Nephron progenitor cell (in vitro differentiated cells): ENCODE measurements around the gene MAP3K7CL.

Experiments used
- DNase-seq: peaks from one replicate; pipeline ENCODE4 v3.0.0; 2021
- H3K27ac Mint-ChIP-seq: 2 replicates; pipeline ENCODE4 v1.8.0; 2021; ENCODE audit warnings: mild to moderate bottlenecking, moderate library complexity, mixed read lengths
- H3K27me3 Mint-ChIP-seq: 2 replicates; pipeline ENCODE4 v1.8.0; 2021; ENCODE audit warnings: mild to moderate bottlenecking, low read depth, mixed read lengths; ENCODE audit not compliant: poor library complexity
- H3K36me3 Mint-ChIP-seq: 2 replicates; pipeline ENCODE4 v1.8.0; 2021; ENCODE audit warnings: low read depth, mixed read lengths
- H3K4me1 Mint-ChIP-seq: 2 replicates; pipeline ENCODE4 v1.8.0; 2021; ENCODE audit warnings: mixed read lengths
- H3K4me3 Mint-ChIP-seq: 2 replicates; pipeline ENCODE4 v1.8.0; 2021; ENCODE audit warnings: mild to moderate bottlenecking, moderate library complexity, mixed read lengths
- H3K9me3 Mint-ChIP-seq: 2 replicates; pipeline ENCODE4 v1.8.0; 2021; ENCODE audit warnings: mild to moderate bottlenecking, moderate library complexity, mixed read lengths
- TF ChIP-seq, protein P1 (sequence below): fragments of 200-600 bp; sonication (generic); IDR thresholded peaks from 2 replicates; pipeline ENCODE4 v1.5.0; 2021; ENCODE audit warnings: antibody characterized with exemption

Gene MAP3K7CL

DNA sequence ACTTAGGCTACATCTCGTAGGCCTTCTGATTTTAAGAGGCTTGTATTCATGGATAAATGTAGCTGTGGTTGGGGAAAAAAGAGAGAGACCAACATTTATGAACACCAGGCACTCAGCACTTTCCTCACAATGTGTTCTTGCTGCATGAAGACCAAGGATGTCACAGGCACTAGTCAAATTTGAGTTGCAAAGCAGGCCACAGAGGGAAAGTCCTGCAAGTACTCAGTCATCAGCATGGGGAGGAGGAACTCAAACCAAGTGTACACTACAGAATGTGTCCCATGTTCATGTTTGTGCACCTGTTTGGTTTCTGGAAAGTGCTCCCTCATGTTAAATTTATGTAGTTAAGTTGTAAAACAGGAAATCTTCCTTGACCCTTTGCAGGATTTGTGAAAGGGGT is 8.7 kb upstream of the MAP3K7CL start:
- H3K9me3 Mint-ChIP-seq: peaks cover 14% of the 10 kb centered on the region
- TF ChIP-seq, protein P1, sequence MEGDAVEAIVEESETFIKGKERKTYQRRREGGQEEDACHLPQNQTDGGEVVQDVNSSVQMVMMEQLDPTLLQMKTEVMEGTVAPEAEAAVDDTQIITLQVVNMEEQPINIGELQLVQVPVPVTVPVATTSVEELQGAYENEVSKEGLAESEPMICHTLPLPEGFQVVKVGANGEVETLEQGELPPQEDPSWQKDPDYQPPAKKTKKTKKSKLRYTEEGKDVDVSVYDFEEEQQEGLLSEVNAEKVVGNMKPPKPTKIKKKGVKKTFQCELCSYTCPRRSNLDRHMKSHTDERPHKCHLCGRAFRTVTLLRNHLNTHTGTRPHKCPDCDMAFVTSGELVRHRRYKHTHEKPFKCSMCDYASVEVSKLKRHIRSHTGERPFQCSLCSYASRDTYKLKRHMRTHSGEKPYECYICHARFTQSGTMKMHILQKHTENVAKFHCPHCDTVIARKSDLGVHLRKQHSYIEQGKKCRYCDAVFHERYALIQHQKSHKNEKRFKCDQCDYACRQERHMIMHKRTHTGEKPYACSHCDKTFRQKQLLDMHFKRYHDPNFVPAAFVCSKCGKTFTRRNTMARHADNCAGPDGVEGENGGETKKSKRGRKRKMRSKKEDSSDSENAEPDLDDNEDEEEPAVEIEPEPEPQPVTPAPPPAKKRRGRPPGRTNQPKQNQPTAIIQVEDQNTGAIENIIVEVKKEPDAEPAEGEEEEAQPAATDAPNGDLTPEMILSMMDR: no peak
- DNase-seq: no peak
- H3K27me3 Mint-ChIP-seq: no peaks in the 10 kb centered on the region
- no peak overlapping the region for H3K27ac Mint-ChIP-seq
- H3K4me3 Mint-ChIP-seq: no peak overlapping the region
- peaks cover 13% of the 10 kb centered on the region for H3K4me1 Mint-ChIP-seq
- no peaks in the 10 kb centered on the region for H3K36me3 Mint-ChIP-seq

DNA sequence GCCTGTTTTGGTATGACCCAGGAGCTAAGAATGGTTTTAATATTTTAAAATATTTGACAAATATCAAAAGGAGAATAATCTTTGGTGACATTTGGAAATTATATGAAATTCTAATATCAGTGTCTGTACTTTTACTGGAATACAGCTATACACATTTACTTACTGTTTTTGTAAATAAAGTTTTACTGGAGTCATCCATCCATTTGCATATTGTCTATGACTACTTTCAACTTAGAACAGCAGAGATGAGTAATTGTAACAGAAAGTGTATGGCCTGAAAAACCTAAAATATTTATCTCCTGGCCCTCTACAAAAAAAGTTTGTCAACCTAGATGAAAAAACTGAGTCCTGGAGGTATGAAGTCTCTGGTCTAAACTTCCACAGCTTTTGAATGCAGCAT is 5.8 kb upstream of the MAP3K7CL start:
- H3K27ac Mint-ChIP-seq: no peak overlapping the region
- H3K4me3 Mint-ChIP-seq: no peak overlapping the region
- TF ChIP-seq, protein P1: no peak
- no peaks in the 10 kb centered on the region for H3K27me3 Mint-ChIP-seq
- no peaks in the 10 kb centered on the region for H3K36me3 Mint-ChIP-seq
- H3K9me3 Mint-ChIP-seq: peaks cover 21% of the 10 kb centered on the region
- DNase-seq: no peak
- no peaks in the 10 kb centered on the region for H3K4me1 Mint-ChIP-seq

DNA sequence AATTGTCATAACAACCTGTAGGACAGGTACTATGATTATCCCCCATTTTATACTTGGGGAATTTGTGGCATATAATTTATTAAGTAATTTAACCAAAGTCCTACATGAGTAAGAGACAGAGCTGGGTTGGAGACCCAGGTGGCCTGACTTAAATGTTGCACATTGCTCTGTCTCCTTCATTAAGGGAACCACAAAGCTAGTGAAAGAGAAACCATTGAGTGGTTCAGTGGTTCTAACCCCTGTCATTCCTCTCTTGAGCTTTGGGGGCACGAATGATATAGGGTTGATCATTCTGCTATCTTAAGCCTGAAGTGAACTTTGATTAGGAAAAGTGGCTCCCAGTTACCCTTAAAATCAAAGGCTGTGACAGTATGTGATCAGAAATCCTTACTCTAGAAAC is 5.3 kb upstream of the MAP3K7CL start:
- H3K4me1 Mint-ChIP-seq: no peaks in the 10 kb centered on the region
- no peak for DNase-seq
- H3K27me3 Mint-ChIP-seq: no peaks in the 10 kb centered on the region
- TF ChIP-seq, protein P1: no peak
- H3K36me3 Mint-ChIP-seq: no peaks in the 10 kb centered on the region
- no peak overlapping the region for H3K4me3 Mint-ChIP-seq
- no peak overlapping the region for H3K27ac Mint-ChIP-seq
- peaks cover 26% of the 10 kb centered on the region for H3K9me3 Mint-ChIP-seq

DNA sequence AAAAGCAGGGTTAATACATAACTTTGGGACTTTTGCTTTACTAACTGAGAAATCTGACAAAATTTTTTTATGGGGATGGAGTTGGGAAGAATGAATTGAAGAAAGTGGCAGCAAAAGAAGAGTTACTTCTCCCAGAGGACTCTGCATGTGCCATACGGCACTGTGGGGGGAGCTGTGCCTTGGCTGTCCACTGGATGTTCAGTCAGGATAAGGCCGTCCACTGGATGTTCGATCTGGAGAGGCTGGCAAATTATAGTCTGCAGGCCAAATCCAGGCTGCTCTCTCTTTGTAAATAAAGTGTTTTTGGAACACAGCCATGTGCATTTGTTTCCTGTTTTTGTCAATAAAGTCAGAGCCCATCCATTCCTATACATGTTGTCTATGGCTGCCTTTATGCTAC is 4.5 kb upstream of the MAP3K7CL start:
- H3K4me3 Mint-ChIP-seq: no peak overlapping the region

DNA sequence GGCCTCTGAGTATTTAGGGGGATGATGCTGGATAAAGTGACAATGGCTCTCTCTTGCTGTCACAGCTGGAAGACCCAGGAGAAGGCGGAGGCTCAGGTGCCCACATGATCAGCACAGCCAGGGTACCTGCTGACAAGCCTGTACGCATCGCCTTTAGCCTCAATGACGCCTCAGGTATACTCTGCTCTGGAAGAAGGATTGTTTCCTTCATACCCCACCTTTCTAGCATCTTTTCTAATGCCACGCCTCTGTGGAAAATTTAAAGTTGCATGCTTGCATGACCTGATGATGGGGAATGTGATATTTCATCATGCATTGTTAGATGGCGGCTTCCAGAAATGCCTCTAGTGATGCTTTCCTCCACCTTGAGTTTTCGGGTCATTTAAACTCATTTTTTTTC is 2.8 kb downstream of the MAP3K7CL start:
- no peak for DNase-seq
- no peak overlapping the region for H3K4me3 Mint-ChIP-seq
- peaks cover 9% of the 10 kb centered on the region for H3K4me1 Mint-ChIP-seq
- H3K27ac Mint-ChIP-seq: no peak overlapping the region
- H3K9me3 Mint-ChIP-seq: peaks cover 15% of the 10 kb centered on the region
- H3K27me3 Mint-ChIP-seq: peaks cover 8% of the 10 kb centered on the region
- TF ChIP-seq, protein P1: no peak
- no peaks in the 10 kb centered on the region for H3K36me3 Mint-ChIP-seq

More for the DNA sequence above, 4.5 kb upstream of the MAP3K7CL start:
- H3K36me3 Mint-ChIP-seq: no peaks in the 10 kb centered on the region
- TF ChIP-seq, protein P1: no peak
- H3K9me3 Mint-ChIP-seq: peaks cover 29% of the 10 kb centered on the region
- DNase-seq: no peak
- peaks cover 4% of the 10 kb centered on the region for H3K27me3 Mint-ChIP-seq
- H3K27ac Mint-ChIP-seq: no peak overlapping the region
- H3K4me1 Mint-ChIP-seq: no peaks in the 10 kb centered on the region

DNA sequence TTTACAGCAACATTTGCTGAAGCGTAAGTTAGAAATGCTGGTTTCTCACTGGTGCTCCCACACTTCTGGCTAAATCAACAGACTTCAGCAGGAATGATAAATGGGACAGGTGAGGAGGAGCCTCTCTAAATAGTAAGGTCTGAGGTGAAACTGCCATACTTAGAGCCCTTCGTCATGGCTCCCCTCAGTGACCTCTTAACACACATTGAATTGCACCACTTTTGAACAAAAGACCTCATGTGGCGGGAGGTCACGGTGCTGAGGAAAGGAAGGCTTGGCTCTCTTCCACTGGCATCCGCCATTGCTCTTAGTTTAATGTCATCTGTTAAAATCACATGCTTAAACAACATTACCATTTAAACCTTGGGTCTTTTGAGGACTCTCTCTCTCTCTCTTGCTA is 3.4 kb downstream of the MAP3K7CL start:
- Mint-ChIP-seq H3K27me3 (peaks cover 8% of the 10 kb centered on the region), H3K36me3 (no peaks in the 10 kb centered on the region), H3K27ac (no peak overlapping the region), H3K4me3 (no peak overlapping the region), H3K4me1 (peaks cover 9% of the 10 kb centered on the region), H3K9me3 (peaks cover 15% of the 10 kb centered on the region)
- TF ChIP-seq, protein P1: no peak
- no peak for DNase-seq
